A549 (cell line): ENCODE results near the gene DPPA3. TPM values are rescaled to one million over a fixed set of nuclear protein-coding genes. Genes with fewer than 3 reads are reported as not detected.
"Not testable (repeated sequence)": the region's sequence is repeated elsewhere in the genome, so short reads cannot be mapped to it uniquely, and the experiment has no call there.

Experiments
- ATAC-seq, 2 experiments: fragments of 200-7000 bp in 1 of 2; fragments of >200 bp in 1 of 2; cut with Nextera tagmentation in 1 of 2; cut with Tn5 transposase in 1 of 2; 3 replicates each; pipeline versions ENCODE4 v1.8.0 to v1.9.1; 2018 to 2020; ENCODE audit warnings: mild to moderate bottlenecking in 1 of 2, moderate library complexity in 1 of 2
- CTCF ChIA-PET: fragments of 300-600 bp; sonication (Branson Sonifier 250); formaldehyde crosslinking; extraction: SDS; loops from one replicate; lab custom pipeline; 2021; ENCODE audit warnings: antibody characterized with exemption, inconsistent platforms; lab: Yijun Ruan, JAX
- POLR2A ChIA-PET: fragments of 350-600 bp; formaldehyde crosslinking; extraction: SDS; loops from one replicate; lab custom pipeline; 2021; ENCODE audit warnings: antibody characterized with exemption, inconsistent platforms; lab: Yijun Ruan, JAX
- DNase-seq, 2 experiments: peaks; one replicate each; pipeline versions ENCODE4 v3.0.0 to v3.0.0-alpha.2; 2011 to 2016; ENCODE audit warnings: low read depth in 1 of 2, low spot score in 1 of 2
- FAIRE-seq: peaks from 2 replicates; lab custom pipeline; 2011; peaks lifted over from hg19 to GRCh38; lab: Jason Lieb, UNC
- H3K27ac ChIP-seq, 2 experiments: fragments of >200 bp; sonication (Bioruptor Twin); formaldehyde crosslinking; 3 replicates each; pipeline ENCODE4 v1.5.1; 2016 to 2017
- H3K4me1 ChIP-seq: fragments of >200 bp; sonication (Bioruptor Twin); formaldehyde crosslinking; 3 replicates; pipeline ENCODE4 v1.6.1; 2016
- H3K4me2 ChIP-seq: fragments of >200 bp; sonication (Bioruptor Twin); formaldehyde crosslinking; 3 replicates; pipeline ENCODE4 v1.6.1; 2016
- H3K4me3 ChIP-seq: fragments of >200 bp; sonication (Bioruptor Twin); formaldehyde crosslinking; 3 replicates; pipeline ENCODE4 v1.5.1; 2016
- H3K9me3 ChIP-seq: fragments of >200 bp; sonication (Bioruptor Twin); formaldehyde crosslinking; 3 replicates; pipeline ENCODE4 v1.6.1; 2016
- CBX2 ChIP-seq: fragments of 200-600 bp; sonication (generic); IDR thresholded peaks from 2 replicates; pipeline ENCODE4 v1.6.1; 2016; ENCODE audit warnings: low read depth, mild to moderate bottlenecking, borderline replicate concordance
- CHD2 ChIP-seq: fragments of 150-350 bp; IDR thresholded peaks from 2 replicates; pipeline ENCODE4 v1.6.1; 2014; ENCODE audit warnings: low read length; ENCODE audit not compliant: partially characterized antibody
- EP300 ChIP-seq, 2 experiments: fragments of >200 bp; sonication (Bioruptor Twin); formaldehyde crosslinking; IDR thresholded peaks; 2 replicates in 1 of 2; 3 replicates in 1 of 2; pipeline ENCODE4 v1.6.1; 2016 to 2017
- ESRRA ChIP-seq: fragments of 150-350 bp; IDR thresholded peaks from 2 replicates; pipeline ENCODE4 v1.6.1; 2014; ENCODE audit warnings: mild to moderate bottlenecking, low read length, borderline replicate concordance
- FOSL2 ChIP-seq, 2 experiments: fragments of 450-650 bp in 1 of 2; fragments of >200 bp in 1 of 2; sonication (Bioruptor Twin) in 1 of 2; formaldehyde crosslinking; IDR thresholded peaks; 2 replicates each; pipeline versions ENCODE4 v1.5.0 to v1.6.1; 2016 to 2020; ENCODE audit warnings: mild to moderate bottlenecking in 1 of 2, moderate library complexity in 1 of 2
- GATA3 ChIP-seq: IDR thresholded peaks from 2 replicates; pipeline ENCODE4 v1.6.1; 2012; ENCODE audit warnings: borderline replicate concordance
- HEYL ChIP-seq: fragments of 250-450 bp; sonication (Bioruptor Pico); IDR thresholded peaks from 2 replicates; pipeline ENCODE4 v1.8.0; 2021; ENCODE audit warnings: mild to moderate bottlenecking, moderate library complexity
- HOXB5 ChIP-seq: fragments of 250-450 bp; sonication (Bioruptor Pico); IDR thresholded peaks from 2 replicates; pipeline ENCODE4 v1.5.0; 2020; ENCODE audit warnings: mild to moderate bottlenecking, moderate library complexity
- JUN ChIP-seq, 2 experiments: fragments of >200 bp; sonication (Bioruptor Twin); formaldehyde crosslinking; IDR thresholded peaks; 2 replicates in 1 of 2; 3 replicates in 1 of 2; pipeline ENCODE4 v1.6.1; 2016 to 2017
- JUNB ChIP-seq: fragments of >200 bp; sonication (Bioruptor Twin); formaldehyde crosslinking; IDR thresholded peaks from 2 replicates; pipeline ENCODE4 v1.6.1; 2016
- MAFK ChIP-seq: fragments of 450-650 bp; IDR thresholded peaks from 2 replicates; pipeline ENCODE4 v1.6.1; 2014; ENCODE audit not compliant: partially characterized antibody
- NFE2L2 ChIP-seq: fragments of 150-350 bp; conservative IDR thresholded peaks from 2 replicates; pipeline ENCODE4 v1.6.1; 2014; ENCODE audit warnings: low read length
- PHF8 ChIP-seq: fragments of 200-600 bp; sonication (generic); IDR thresholded peaks from 2 replicates; pipeline ENCODE4 v1.6.1; 2016; ENCODE audit warnings: low read depth, mild to moderate bottlenecking, antibody characterized with exemption, moderate library complexity, borderline replicate concordance
- POLR2A ChIP-seq: IDR thresholded peaks from 2 replicates; pipeline ENCODE4 v1.6.1; 2012; ENCODE audit warnings: mild to moderate bottlenecking, low read length
- RCOR1 ChIP-seq: fragments of 150-350 bp; IDR thresholded peaks from 2 replicates; pipeline ENCODE4 v1.6.1; 2014; ENCODE audit warnings: antibody characterized with exemption, low read length, low read depth
- SREBF2 ChIP-seq: fragments of 450-650 bp; IDR thresholded peaks from 2 replicates; pipeline ENCODE4 v1.6.1; 2014; ENCODE audit warnings: mild to moderate bottlenecking, moderate library complexity
- TP53 ChIP-seq: fragments of 250-450 bp; sonication (Bioruptor Pico); IDR thresholded peaks from 2 replicates; pipeline ENCODE4 v1.5.0; 2021; ENCODE audit warnings: mild to moderate bottlenecking, moderate library complexity
- ZC3H11A ChIP-seq: fragments of 450-650 bp; IDR thresholded peaks from 2 replicates; pipeline ENCODE4 v1.6.1; 2014; ENCODE audit warnings: antibody characterized with exemption, mild to moderate bottlenecking
- ZFP36 ChIP-seq: fragments of 450-650 bp; IDR thresholded peaks from 2 replicates; pipeline ENCODE4 v1.6.1; 2014; ENCODE audit warnings: borderline replicate concordance; ENCODE audit not compliant: partially characterized antibody
- WGBS: methylation state at CpG from one replicate; pipeline ENCODE4 v1.1.6; 2017; ENCODE audit errors: missing lambda C conversion rate; 5-methylcytosine and 5-hydroxymethylcytosine counted together
- polyA plus RNA-seq, 4 experiments: library from polyadenylated mRNA; depleted of rRNA in 3 of 4; stranded (reverse); fragments of >200 nt; fragmentation: RNase III in 1 of 4; extraction: RNeasy Plus Mini Kit Qiagen cat#74134 plus additional on column Dnase treatment in 1 of 4; gene quantifications; 2 replicates in 3 of 4; 3 replicates in 1 of 4; pipeline ENCODE4 v1.2.3, GENCODE V29; 2011 to 2017
- TF ChIP-seq, protein P1 (sequence below): IDR thresholded peaks from 2 replicates; pipeline ENCODE4 v1.6.1; 2012
- TF ChIP-seq, protein P2 (sequence below): fragments of 250-450 bp; sonication (Bioruptor Pico); IDR thresholded peaks from 2 replicates; pipeline ENCODE4 v1.5.0; 2021; ENCODE audit warnings: mild to moderate bottlenecking, moderate library complexity, borderline replicate concordance
- TF ChIP-seq, protein P3 (sequence below): fragments of 200-600 bp; sonication (generic); IDR thresholded peaks from 2 replicates; pipeline ENCODE4 v1.6.1; 2016; ENCODE audit warnings: antibody characterized with exemption, mild to moderate bottlenecking, moderate library complexity
- TF ChIP-seq, protein P4 (sequence below): IDR thresholded peaks from 2 replicates; pipeline ENCODE4 v1.6.1; 2012

The DPPA3 gene
- polyA plus RNA-seq, 2 of the 4 experiments (the other 2 are of a cell fraction), result not detected

DNA sequence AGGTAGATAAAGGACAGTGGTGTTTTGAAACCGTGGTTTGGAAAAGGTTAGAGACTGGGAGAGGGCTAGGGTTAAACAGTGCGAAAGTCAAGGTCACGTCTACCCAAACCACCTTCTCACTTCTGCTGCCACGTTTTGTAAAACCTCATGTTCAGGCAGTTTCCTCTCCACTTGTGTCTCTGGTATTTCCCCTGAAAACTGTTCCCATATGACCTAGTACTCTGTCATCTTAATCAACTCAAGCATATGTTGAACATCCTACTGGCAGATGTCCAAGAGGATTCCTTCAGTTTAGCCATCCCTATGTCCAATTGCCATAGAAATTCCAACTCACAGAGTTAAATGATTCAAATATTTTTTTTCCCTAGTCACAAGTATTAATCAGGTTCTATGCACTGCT, 18.5 kb downstream of the DPPA3 start (continued):
- TF ChIP-seq NFE2L2, result no peak
- TF ChIP-seq HEYL, result no peak

DNA sequence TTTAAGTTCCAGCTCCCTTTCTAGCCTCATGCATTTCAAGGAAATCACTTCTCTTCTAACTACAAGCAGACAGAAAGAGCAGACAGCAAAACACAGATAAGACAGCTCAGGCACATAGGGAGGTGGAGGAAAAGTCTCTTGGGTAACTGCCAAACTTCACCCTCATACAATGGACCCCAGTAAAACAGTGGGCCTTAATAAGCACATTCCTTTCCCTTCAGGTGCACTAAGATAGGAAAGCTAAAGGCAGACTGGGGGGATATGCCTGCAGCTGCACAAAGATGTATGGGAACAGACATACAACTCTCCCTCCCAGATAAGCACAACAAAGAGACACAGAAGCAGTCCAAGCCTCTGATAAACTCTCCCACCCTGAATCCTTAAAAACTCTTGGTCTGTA, 19.8 kb downstream of the DPPA3 start:
- not testable (repeated sequence) for H3K4me2 ChIP-seq, DNase-seq, H3K4me1 ChIP-seq, ATAC-seq, H3K27ac ChIP-seq, H3K9me3 ChIP-seq, H3K4me3 ChIP-seq, FAIRE-seq
- CTCF ChIA-PET, result interaction anchor here (0.6 kb wide), 3 partner anchors 45 to 578 kb away, joined by 3 to 4 read pairs (median 3); no protein-coding TSS in a partner anchor
- POLR2A ChIA-PET, result interaction anchor here (0.6 kb wide), 1 partner anchor 1852 kb away, joined by 4 read pairs; no protein-coding TSS in a partner anchor

DNA sequence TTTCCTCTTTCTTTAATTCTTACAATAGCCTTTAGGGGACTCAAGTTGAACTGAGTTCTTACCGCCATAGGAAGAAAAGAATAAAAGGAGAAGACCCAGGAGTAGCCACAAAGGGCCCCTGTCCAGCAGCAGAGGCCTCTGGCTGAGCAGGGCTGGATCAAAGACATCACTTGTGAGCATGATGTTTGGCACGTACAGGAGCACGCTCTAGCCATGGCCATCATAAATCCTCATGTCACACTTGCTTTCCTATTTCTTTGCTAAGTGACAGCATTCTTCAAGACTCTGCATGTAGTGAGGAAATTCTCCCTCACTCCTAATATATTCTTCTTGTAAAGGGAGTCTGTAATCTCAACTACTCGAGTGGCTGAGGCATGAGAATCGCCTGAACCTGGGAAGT, 20.3 kb downstream of the DPPA3 start:
- no peak overlapping the region for H3K4me3 ChIP-seq
- TF ChIP-seq RCOR1, result no peak
- TF ChIP-seq, protein P1, sequence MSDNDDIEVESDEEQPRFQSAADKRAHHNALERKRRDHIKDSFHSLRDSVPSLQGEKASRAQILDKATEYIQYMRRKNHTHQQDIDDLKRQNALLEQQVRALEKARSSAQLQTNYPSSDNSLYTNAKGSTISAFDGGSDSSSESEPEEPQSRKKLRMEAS, result no peak
- TF ChIP-seq SREBF2, result no peak
- TF ChIP-seq, protein P2, sequence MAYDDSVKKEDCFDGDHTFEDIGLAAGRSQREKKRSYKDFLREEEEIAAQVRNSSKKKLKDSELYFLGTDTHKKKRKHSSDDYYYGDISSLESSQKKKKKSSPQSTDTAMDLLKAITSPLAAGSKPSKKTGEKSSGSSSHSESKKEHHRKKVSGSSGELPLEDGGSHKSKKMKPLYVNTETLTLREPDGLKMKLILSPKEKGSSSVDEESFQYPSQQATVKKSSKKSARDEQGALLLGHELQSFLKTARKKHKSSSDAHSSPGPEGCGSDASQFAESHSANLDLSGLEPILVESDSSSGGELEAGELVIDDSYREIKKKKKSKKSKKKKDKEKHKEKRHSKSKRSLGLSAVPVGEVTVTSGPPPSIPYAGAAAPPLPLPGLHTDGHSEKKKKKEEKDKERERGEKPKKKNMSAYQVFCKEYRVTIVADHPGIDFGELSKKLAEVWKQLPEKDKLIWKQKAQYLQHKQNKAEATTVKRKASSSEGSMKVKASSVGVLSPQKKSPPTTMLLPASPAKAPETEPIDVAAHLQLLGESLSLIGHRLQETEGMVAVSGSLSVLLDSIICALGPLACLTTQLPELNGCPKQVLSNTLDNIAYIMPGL (CRISPR knock-in tag), result no peak
- no peak for TF ChIP-seq MAFK
- TF ChIP-seq, all 56 proteins: peak for 0
- CTCF ChIA-PET, result no interaction called here
- H3K27ac ChIP-seq, result no peak overlapping the region
- no peaks in the 10 kb centered on the region for H3K4me1 ChIP-seq
- FAIRE-seq (no peak), ATAC-seq (peak in 1 of 2 experiments; percentile 39; a peak in 2 of 6 replicates), DNase-seq (no peak)
- H3K4me2 ChIP-seq, result no peak overlapping the region
- 0 out of 3 replicates have a peak, but pooled peaks cover 3% of the 10 kb centered on the region for H3K9me3 ChIP-seq
- WGBS, result 52% methylated on average over 5 of the region's 5 CpGs
- POLR2A ChIA-PET, result no interaction called here

DNA sequence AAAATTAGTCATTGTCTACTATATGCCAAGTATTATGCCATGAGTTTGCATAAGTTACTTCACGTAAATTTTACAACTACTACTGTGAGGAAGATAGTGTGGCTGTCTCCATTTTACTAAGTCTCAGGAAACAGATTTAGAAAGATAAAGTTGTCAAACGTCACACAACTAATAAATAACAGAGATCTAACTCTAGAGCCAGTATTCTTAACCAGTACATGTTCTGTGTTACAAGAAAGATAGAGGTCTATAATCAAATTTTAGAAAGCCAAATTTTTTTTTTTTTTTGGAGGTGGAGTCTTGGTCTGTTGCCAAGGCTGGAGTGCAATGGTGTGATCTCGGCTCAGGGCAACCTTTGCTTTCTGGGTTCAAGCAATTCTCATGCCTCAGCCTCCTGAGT, 21.8 kb downstream of the DPPA3 start:
- no peak overlapping the region for H3K4me3 ChIP-seq
- ATAC-seq, result no peak
- H3K4me2 ChIP-seq, result no peak overlapping the region
- no peak overlapping the region for H3K27ac ChIP-seq
- H3K4me1 ChIP-seq, result no peaks in the 10 kb centered on the region
- 40% methylated on average over 3 of the region's 3 CpGs for WGBS
- no peak for TF ChIP-seq FOSL2 (IDR thresholded peaks at IDR 0.05)
- TF ChIP-seq FOSL2 (CRISPR knock-in tag; IDR thresholded peaks at IDR 0.05), result no peak
- no peak for TF ChIP-seq JUNB
- no peak for TF ChIP-seq EP300 (IDR thresholded peaks at IDR 0.05)
- TF ChIP-seq TP53 (CRISPR knock-in tag), result no peak
- no peak for TF ChIP-seq CHD2
- no peak for TF ChIP-seq RCOR1
- TF ChIP-seq ESRRA, result no peak
- no peak for TF ChIP-seq HOXB5 (CRISPR knock-in tag)
- TF ChIP-seq POLR2A, result no peak
- no peak for DNase-seq
- ChIA-PET POLR2A (no interaction called here), CTCF (no interaction called here)
- FAIRE-seq, result no peak
- H3K9me3 ChIP-seq, result no peaks in the 10 kb centered on the region

DNA sequence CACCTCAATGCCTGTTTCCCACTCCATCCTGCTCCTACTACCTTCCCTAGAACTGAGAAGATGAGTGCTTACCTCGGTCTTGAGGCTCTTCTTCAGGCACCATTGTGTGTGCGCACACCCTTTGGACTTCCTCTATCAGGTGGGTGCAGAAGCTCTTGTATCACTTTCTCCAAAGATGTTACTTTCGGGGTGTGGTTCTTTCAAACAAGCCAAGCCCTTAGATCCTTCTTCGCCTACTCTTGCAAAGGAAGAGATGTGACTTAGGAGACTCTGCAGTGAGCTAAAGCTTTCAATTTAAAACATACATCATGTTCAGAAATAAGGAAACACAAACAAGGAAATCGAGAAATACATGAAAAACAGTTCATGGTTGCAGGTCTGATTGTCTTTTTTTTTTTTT, 36.0 kb downstream of the DPPA3 start, which contains the start of gene CLEC4C:
Gene CLEC4C (minus strand): TSS at position 130 of the 400 bp plus-strand sequence. CDS start 27 bp downstream, at position 103.
- FAIRE-seq (no peak), DNase-seq (no peak)
- POLR2A ChIA-PET, result no interaction called here

More for the DNA sequence above, 36.0 kb downstream of the DPPA3 start, which contains the start of gene CLEC4C:
- CTCF ChIA-PET, result interaction anchor here (1.3 kb wide), 1 partner anchor 15 kb away, joined by 4 read pairs; no protein-coding TSS in a partner anchor
- Histone ChIP-seq H3K4me1 (no peaks in the 10 kb centered on the region), H3K9me3 (peaks cover 6% of the 10 kb centered on the region; the same call in 1 of the 3 replicates)
- TF ChIP-seq PHF8 (no peak), JUN (IDR thresholded peaks at IDR 0.05) (no peak), HOXB5 (CRISPR knock-in tag) (no peak), ZFP36 (no peak), ZC3H11A (no peak), GATA3 (no peak), MAFK (no peak), CBX2 (no peak)
- TF ChIP-seq, protein P3, sequence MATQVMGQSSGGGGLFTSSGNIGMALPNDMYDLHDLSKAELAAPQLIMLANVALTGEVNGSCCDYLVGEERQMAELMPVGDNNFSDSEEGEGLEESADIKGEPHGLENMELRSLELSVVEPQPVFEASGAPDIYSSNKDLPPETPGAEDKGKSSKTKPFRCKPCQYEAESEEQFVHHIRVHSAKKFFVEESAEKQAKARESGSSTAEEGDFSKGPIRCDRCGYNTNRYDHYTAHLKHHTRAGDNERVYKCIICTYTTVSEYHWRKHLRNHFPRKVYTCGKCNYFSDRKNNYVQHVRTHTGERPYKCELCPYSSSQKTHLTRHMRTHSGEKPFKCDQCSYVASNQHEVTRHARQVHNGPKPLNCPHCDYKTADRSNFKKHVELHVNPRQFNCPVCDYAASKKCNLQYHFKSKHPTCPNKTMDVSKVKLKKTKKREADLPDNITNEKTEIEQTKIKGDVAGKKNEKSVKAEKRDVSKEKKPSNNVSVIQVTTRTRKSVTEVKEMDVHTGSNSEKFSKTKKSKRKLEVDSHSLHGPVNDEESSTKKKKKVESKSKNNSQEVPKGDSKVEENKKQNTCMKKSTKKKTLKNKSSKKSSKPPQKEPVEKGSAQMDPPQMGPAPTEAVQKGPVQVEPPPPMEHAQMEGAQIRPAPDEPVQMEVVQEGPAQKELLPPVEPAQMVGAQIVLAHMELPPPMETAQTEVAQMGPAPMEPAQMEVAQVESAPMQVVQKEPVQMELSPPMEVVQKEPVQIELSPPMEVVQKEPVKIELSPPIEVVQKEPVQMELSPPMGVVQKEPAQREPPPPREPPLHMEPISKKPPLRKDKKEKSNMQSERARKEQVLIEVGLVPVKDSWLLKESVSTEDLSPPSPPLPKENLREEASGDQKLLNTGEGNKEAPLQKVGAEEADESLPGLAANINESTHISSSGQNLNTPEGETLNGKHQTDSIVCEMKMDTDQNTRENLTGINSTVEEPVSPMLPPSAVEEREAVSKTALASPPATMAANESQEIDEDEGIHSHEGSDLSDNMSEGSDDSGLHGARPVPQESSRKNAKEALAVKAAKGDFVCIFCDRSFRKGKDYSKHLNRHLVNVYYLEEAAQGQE, result no peak
- TF ChIP-seq, protein P4, sequence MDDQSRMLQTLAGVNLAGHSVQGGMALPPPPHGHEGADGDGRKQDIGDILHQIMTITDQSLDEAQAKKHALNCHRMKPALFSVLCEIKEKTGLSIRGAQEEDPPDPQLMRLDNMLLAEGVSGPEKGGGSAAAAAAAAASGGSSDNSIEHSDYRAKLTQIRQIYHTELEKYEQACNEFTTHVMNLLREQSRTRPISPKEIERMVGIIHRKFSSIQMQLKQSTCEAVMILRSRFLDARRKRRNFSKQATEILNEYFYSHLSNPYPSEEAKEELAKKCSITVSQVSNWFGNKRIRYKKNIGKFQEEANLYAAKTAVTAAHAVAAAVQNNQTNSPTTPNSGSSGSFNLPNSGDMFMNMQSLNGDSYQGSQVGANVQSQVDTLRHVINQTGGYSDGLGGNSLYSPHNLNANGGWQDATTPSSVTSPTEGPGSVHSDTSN, result no peak
- TF ChIP-seq, all 56 proteins: peak for 0
- Histone ChIP-seq H3K4me2 (no peak within 1 kb of the TSS), H3K4me3 (no peak within 1 kb of the TSS), H3K27ac (no peak within 1 kb of the TSS)
- WGBS, result 47% methylated on average over 5 of the region's 5 CpGs
- no peak for ATAC-seq
